HG02642 (cell line): ENCODE results near the gene LRP5.
"Not testable (repeated sequence)": the region's sequence is repeated elsewhere in the genome, so short reads cannot be mapped to it uniquely, and the experiment has no call there.

Source experiments
- ATAC-seq: cut with Tn5 transposase; IDR thresholded peaks from one replicate; pipeline ENCODE4 v1.9.1; 2021; ENCODE audit warnings: mild to moderate bottlenecking; ENCODE audit not compliant: unreplicated experiment, poor library complexity

Gene LRP5

DNA sequence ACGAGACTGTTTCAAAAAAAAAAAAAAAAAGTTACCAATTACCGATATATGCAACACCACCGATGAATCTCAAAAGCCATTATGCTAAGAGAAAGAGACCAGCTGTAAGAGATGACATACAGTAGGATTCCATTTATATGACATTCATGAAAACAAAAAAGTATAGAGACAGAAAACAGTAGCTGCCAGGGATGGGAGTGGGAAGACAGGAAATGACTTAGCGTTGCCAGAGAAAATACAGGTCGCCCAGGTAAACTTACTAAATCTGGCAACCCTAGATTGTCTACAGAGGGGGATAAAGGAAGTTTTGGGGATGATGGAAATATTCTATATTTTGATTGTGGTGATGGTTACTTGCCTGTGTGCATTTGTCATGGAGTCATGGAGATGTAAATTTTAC is 32.7 kb upstream of the LRP5 start:
- no peak for ATAC-seq

DNA sequence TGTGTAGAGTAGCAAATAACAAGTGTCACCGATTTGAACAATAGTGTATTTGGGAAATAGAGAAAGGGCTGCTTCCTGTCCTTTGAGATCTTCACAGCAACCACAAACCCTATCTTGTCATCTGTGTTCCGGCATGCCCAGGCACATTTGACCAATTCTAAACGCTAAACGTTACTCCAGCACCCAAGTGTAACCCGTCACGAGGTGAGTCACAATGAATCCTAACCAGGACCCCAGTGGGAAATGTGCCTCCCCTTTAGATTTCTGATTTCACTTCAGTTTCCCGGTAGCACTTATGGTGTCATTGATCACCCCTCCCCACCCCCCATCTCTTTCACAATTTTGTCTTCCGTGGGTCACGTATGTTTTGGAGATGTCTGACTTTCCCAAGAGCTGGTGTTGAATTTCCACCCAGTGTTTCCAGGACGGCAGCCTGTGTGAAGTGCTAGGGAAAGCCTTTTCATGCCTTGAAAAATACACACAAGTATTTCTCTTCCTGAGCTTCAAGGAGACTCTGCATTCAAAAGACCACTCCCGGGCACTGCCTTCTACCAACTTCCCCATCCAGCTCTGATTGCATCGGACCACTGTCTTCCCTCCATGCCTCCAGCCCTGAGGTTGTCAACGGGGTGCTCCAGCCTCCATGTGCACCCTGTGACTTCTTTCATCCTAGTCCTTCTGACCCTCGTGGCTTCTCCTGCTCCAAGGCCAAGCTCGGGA is 30.1 kb upstream of the LRP5 start:
- no peak for ATAC-seq

DNA sequence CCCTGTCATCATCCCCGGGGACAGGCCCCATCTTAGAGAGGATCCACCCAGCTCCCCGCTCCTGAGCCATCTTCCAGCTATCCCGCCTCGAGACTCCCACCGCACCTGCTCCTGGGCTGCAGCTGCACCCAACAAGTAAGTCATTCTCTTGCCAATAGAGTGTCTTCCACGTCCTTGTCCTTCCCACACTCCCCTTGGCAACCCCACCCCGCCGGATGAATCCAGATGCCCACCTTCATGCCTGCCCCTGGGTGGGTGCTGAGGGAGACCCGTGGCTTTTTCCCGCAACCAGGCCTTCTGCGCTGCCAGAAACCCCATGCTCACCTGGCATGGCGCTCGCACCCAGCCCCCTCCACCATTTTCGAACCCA is 29.5 kb upstream of the LRP5 start:
- ATAC-seq = no peak

DNA sequence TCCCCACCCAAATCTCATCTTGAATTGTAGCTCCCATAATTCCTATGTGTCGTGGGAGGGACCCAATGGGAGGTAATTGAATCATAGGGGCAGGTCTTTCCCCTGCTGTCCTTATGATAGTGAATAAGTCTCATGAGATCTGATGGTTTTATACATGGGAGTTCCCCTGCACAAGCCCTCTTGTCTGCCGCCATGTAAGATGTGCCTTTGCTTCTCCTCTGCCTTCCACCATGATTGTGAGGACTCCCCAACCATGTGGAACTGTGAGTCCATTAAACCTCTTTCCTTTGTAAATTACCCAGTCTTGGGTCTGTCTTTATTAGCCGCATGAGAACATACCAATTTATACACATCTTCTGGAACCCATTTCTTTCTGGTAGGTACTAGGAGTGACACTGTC is 27.8 kb upstream of the LRP5 start:
- ATAC-seq = not testable (repeated sequence)

DNA sequence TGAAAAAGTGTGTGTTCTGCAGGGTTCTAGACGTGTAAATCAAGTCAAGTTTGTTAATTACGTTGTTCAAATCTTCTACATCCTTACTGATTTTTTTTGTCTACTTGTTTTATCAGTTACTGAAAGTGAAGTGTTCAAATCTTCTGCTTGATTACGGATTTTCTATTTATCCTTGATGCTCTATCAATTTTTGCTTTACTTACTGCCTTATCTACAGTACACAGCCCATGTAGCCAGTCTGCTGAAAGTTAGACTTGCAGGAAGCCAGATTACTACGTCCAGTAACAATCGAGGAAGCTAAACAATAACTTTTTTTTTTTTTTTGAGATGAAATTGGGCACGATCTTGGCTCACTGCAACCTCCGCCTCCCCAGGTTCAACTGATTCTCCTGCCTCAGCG is 25.0 kb upstream of the LRP5 start:
- no peak for ATAC-seq

DNA sequence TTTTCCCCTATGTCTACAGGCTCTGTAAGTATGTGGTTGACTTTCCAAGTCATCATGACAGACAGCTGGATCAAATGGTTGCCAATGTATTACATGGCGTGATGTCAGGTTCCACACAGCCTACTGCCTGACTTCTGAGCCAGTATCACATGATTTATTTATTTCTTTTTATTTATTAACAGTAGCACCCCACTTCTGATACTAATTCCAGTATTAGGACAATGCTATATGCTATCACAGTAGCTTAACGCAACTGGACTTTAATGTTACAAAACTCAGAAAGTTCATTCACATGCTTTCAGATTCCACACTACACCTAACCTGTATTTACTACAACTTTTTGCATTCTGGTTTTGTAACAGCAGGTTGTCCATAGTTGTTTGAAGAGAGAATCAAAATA is 22.9 kb upstream of the LRP5 start:
- no peak for ATAC-seq

DNA sequence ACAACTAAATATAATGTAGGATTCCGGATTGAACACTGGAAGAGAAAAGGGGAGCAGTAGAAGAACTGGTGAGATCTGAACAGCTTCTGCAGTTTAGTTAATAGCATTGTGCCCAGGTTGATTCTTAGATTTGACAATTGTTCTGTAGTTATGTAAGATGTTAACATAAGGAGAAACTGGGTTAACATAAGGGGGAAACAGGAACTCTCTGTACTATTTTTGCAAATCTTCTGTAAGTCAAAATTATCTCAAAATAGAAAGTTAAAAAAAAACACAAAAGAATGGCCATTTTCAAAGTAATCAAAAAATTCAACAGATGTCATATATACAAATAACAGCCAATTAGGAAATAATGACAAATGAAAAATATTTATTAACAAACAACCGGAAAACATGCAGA is 18.7 kb upstream of the LRP5 start:
- ATAC-seq = no peak

DNA sequence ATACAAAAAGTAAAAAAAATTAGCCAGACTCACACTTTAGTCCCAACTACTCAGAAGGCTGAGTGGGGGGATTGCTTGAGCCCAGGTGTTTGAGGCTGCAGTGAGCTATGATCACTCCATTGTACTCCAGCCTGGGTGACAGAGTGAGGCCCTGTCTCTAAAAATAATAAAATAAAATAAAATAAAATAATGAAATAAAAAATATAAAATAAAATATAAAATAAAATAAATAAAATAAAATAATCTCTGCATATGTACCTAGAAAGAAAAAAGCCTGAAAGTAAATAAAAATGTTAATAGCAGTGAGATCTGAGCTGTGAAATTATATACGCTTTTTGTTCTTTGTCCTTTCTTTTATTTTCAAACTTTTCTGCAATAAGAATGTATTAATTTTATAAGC is 17.1 kb upstream of the LRP5 start:
- no peak for ATAC-seq

DNA sequence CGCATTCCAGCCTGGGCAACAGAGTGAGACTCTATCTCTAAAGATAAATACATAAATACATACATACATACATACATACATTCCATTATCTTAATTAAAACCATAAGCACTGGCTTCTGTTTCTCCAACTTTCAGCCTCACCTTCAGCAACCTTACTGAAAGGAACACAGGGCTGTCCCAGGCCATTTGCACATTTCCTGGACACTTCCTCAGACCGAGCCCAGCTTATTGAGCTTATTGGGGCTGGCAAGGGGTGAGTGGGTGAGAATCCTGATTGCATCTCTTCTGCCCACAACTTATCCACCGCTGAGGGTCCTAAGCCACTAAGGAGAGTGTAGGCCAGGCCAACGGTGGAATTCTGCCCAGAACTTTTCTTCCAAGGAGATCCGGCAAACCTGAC is 16.5 kb upstream of the LRP5 start:
- ATAC-seq = no peak

DNA sequence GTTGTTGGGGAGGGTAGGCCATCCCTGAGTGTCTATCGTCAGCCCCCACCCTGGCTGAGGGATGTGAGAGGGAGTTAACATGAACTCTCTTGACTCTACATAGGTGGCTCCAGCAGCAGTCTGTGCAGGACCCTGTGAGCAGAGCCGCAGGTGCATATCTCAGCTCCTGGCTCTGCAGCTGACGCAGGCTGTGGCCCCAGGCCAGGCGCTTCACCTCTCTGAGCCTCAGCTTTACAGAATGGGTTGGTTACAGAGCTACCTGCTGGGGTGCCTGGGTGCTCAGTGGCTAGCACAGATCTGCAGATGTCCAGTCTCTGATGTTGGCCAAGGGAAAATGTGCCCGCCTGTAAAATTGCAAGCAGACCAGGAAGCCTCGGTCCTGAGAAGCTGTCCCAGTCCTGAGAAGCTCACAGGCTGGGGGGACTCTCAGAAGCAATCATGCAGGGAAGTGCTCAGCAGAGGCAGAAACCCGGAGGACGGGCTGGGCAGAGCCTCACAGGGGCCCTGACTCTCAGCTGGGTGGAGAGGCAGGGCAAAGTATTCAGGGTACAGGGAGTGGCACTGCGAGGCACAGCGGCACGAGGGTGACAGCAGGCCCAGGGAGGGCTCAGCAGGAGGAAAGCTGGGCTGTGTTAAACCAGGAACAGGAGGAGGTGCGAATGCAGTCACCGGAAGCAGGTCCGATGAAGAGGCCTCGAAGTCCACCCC is 15.9 kb upstream of the LRP5 start:
- ATAC-seq = no peak

DNA sequence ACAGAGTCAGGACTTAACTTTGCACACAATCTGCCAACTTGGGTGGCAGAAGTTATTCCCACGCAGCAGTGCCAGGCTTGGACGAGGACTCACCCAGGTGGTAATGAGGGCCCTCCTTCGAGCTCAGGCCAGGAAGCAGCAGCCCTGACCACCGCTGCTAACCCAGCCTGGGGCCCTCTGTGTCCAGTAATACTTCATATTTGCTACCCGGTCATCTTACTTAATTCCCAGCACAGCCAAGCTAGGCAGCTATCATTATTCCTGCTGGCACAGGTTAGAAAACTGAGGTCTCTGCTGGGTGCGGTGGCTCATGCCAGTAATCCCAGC is 15.4 kb upstream of the LRP5 start:
- no peak for ATAC-seq

DNA sequence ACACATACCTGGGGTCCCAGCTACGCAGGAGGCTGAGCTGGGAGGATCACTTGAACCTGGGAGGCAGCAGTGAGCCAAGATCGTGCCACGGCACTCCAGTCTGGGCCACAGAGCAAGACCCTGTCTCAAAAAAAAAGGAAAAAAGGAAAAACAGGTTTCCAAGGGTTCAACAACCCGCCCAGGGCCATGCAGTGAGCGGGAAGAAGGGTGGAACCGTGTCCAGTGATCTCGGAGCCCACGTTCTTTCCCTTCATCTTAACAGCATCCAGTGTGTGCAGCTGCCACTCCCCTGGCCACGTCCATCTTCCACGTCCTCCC is 14.9 kb upstream of the LRP5 start:
- ATAC-seq = no peak

DNA sequence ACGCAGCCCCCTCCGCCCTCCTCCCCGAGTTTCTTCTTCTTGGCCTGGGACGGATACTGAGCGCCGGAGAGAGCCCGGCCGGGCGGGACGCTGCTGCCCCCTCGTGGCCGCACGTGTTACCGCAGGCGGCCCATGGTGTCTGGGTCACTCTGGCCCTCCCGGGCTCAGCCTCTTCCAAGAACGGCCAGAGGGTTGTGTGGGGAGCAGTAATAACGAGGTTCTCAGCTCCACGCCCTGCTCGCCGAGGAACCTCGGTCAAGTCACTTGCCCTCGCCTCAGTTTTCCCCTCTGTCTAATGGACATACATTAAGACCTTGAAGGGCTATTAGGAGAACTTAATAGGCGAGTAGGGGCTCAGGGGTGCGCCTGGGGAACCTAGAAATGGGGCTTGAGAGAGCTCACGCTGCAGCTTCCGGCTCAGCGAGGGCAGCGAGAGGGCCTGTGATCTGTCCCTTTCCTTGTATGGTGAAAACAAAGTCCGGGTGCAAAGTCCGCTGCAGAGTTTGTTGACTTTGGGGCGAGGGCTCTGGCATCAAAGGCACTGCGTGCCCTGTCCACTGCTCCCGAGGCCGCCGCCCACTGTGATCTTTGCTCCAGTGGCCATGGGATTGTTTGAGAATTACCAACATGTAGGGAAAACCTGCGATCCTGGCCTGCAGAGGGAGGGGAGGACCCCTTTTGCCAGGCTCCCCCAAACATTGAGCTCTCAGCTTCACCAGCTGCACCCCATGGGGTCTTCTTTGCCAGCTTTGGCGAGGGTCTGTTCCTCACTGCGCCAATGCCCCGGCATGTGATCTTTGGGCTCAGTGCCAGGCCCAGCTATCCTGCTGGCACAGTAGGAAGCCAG is 14.4 kb upstream of the LRP5 start:
- ATAC-seq = peak; percentile 70

DNA sequence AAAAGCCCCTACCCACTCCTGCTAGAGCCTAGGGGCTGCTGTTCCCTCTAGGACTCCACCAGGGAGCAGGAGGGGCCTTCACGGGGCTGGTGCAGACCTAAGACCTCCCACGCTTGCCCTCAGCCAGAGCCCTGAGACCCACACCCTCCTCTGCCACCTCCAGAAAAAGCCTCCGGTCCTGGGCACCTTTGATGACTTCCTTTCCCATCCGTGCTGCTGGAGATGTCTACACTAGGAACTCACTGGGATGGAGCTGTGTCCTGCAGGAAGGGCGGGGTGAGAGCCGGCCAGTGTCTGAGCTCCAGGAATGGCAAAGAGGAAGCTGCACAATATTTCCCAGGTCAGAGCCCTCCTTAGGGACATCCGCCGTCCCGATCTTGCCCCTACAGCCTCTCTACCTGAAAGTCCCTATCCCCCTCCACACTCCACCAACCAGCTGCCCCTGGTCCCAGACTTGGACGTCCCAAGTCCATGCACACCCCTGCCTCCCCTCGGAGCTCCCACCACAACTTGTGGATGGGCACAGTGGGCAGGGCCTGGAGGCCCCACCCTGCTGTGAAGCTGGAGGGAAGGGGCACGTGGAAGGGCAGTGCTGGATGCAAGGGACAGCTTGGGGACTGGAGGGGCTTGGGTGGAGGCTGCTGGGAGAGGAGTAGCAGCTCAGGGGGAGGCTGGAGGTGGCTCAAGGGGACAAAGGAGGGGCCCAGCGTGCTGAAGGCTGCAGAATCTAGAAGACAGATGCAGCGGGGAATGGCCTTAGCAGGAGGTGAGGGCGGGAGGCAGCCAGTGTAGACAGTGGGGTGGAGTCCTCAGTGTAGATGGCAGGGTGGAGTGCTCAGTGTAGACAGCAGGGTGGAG is 13.5 kb upstream of the LRP5 start:
- ATAC-seq = no peak

DNA sequence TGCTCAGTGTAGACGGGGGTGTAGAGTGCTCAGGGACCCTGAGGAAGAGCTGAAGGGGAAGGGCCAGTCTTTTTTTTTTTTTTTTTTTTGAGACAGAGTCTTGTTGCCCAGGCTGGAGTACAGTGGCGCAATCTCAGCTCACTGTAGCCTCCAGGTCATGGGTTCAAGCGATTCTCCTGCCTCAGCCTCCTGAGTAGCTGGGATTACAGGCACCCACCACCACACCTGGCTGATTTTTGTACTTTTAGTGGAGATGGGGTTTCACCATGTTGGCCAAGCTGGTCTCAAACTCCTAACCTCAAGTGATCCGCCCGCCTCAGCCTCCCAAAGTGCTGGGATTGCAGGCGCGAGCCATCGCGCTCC is 12.9 kb upstream of the LRP5 start:
- not testable (repeated sequence) for ATAC-seq

DNA sequence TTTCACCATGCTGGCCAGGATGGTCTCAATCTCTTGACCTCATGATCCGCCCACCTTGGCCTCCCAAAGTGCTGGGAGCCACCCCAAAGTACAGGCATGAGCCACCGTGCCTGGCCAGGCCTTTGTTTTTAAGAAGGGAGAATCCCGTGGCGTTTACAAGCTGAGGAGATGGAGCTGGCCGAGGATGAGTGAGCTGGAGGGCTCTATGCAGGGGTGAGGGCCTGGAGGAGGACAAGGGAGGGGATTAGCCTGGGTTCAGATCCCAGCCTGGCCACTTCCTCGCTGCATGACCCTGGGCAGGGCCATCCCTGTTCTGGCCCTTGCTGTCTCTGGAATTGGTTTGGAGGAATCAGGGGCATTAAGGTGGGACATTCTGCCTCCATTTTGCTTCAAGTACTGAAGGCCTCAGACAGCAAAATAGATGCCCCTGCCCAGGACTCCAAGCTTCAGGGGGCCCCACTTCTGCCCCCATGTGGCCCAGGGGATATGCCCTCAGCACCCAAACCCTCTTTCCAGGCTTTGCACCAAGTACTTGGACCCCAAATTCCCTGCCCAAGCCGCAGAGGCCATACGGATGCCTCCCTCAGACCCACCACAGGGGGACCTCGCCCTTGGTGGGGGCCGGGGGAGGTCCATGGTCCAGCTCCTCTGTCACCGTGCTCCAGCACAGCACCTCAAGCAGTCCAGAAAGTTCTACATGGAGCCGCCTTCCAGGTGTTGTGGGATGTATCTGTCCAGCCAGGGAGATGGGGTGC is 12.1 kb upstream of the LRP5 start:
- ATAC-seq = no peak

DNA sequence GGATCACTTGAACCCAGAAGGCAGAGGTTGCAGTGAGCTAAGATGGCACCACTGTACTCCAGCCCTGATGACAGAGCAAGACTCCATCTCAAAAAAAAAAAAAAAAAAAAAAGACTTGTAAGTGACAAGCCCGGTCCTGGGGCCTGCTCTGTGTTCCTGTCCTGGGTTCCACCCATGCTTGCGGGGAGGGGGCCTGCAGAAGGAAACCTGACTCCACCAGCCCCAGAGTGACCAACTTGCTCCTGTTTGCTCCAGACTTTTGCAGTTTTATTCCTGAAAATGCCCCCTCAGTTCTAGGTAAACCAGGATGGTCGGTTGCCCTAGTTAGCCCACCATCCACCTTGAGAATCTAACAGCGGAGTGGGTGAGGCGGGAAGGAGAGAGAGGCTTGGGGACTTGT is 10.1 kb upstream of the LRP5 start:
- ATAC-seq = no peak

DNA sequence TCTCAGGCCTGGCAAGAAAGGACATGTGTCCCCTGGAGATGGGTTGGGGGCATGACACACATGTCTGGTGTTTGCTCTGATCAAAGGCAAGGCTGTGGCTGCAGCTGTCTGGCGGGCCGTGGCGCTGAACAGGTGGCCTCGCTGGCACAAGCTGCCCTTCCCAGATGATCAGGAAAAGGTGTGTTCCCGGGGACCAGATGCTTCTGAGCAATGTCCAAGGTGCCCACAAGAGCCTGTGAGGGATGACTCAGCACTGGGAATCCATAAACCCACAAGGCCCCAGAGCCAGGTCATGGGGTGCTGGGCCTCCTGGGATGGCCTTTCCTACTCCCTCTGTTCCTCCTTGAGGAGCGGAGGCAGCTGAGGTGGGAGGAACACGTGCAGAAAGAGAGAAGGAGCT is 9.7 kb upstream of the LRP5 start:
- ATAC-seq = no peak

DNA sequence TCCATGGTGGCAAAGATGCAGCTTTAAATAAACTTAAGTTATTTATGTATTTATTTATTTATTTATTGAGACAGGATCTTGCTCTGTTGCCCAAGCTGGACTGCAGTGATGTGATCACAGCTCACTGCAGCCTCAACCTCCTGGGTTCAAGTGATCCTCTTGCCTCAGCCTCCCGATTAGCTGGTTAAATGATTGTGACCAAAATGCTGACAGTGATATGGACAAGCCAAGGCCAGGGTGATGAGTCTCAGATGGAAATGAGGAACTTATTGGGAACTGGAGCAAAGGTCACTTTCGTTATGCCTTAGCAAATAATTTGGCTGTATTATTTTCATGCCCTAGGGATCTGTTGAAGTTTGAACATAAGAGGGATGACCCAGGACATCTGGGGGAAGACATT is 9.3 kb upstream of the LRP5 start:
- ATAC-seq = no peak
